Osteoblast (primary cell): ENCODE measurements around the gene AUNIP. TPM values are rescaled to one million over a fixed set of nuclear protein-coding genes. Genes with fewer than 3 reads are reported as not detected.

Experiments used
- DNase-seq: peaks from one replicate; pipeline ENCODE4 v3.0.0; 2011; ENCODE audit warnings: low spot score, mixed read lengths; ENCODE audit not compliant: insufficient read length; ENCODE audit errors: missing footprints
- H2AFZ ChIP-seq: 2 replicates; pipeline ENCODE4 v1.6.0; 2011; ENCODE audit warnings: mild to moderate bottlenecking, low read length
- H3K27ac ChIP-seq: 2 replicates; pipeline ENCODE4 v1.5.1; 2011; ENCODE audit warnings: mild to moderate bottlenecking, low read depth, low read length, moderate library complexity
- H3K27me3 ChIP-seq: 2 replicates; pipeline ENCODE4 v1.6.0; 2012; ENCODE audit warnings: mild to moderate bottlenecking, control low read depth, inconsistent platforms, low read length, moderate library complexity; ENCODE audit not compliant: insufficient read depth
- H3K36me3 ChIP-seq: 2 replicates; pipeline ENCODE4 v1.5.1; 2011; ENCODE audit warnings: mild to moderate bottlenecking, low read length, control low read depth, moderate library complexity; ENCODE audit not compliant: insufficient read depth
- H3K4me1 ChIP-seq: 2 replicates; pipeline ENCODE4 v1.5.1; 2011; ENCODE audit warnings: mild to moderate bottlenecking, low read length, control low read depth, moderate library complexity; ENCODE audit not compliant: insufficient read depth
- H3K4me2 ChIP-seq: 2 replicates; pipeline ENCODE4 v1.6.0; 2011; ENCODE audit warnings: mild to moderate bottlenecking, low read length; ENCODE audit not compliant: insufficient read depth
- H3K4me3 ChIP-seq: fragments of 200-600 bp; sonication (generic); 3 replicates; pipeline ENCODE4 v1.5.1; 2012; ENCODE audit warnings: mild to moderate bottlenecking, low read length, inconsistent platforms; ENCODE audit not compliant: insufficient read depth
- H3K79me2 ChIP-seq: 2 replicates; pipeline ENCODE4 v1.6.0; 2012; ENCODE audit warnings: mild to moderate bottlenecking, low read length, control low read depth, inconsistent platforms; ENCODE audit not compliant: insufficient read depth
- H3K9me3 ChIP-seq: 2 replicates; pipeline ENCODE4 v1.5.1; 2011; ENCODE audit warnings: low read depth, low read length, control low read depth
- H4K20me1 ChIP-seq: 2 replicates; pipeline ENCODE4 v1.6.0; 2012; ENCODE audit warnings: mild to moderate bottlenecking, low read length, control low read depth; ENCODE audit not compliant: insufficient read depth
- small RNA-seq: library from RNA; depleted of rRNA; stranded (forward); fragments of <200 nt; gene quantifications from one replicate; pipeline ENCODE3, GENCODE V24; 2012
- total RNA-seq: library from RNA; depleted of rRNA; stranded (reverse); fragments of >200 nt; gene quantifications from 2 replicates; pipeline ENCODE4 v1.2.3, GENCODE V29; 2012
- TF ChIP-seq, protein P1 (sequence below): IDR thresholded peaks from 2 replicates; pipeline ENCODE4 v1.5.1; 2011; ENCODE audit warnings: mild to moderate bottlenecking, low read depth, low read length, moderate library complexity; ENCODE audit errors: extremely low read depth

AUNIP gene
- total RNA-seq, 1 donor: 0.72 TPM

DNA sequence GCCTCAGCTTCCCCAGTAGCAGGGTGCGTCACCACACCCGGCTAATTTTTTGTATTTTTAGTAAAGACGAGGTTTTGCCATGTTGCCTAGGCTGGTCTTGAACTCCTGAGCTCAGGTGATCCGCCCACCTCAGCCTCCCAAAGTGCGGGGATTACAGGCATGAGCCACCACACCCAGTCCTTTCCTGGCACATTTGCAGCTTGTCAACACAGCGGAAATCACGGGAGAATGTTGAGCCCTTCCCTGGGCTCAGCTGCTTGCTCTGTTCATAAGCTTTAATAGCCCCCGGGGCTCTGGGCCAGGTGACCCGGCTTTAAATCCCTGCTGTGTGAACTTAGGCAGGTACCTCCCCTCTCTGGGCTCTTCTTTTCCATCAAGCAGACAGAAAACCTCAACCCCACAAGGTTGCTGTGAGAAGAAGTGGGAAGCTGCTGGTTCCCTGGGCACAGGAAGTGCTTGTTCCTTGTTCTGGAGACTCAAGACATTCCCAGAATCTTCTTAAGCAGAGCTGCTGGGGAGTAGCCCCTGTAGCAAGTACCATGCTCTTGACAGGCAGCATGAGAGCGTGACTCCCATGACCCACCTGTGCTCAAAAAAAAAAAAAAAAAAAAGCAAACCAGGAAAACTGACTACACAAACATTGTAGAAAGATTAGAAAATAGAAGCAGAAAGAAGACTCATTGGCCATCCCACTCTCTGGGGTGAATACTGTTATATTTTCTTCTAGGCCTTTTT, 73.8 kb downstream of the AUNIP start:
- H3K36me3 ChIP-seq: no peaks in the 10 kb centered on the region
- TF ChIP-seq, protein P1, sequence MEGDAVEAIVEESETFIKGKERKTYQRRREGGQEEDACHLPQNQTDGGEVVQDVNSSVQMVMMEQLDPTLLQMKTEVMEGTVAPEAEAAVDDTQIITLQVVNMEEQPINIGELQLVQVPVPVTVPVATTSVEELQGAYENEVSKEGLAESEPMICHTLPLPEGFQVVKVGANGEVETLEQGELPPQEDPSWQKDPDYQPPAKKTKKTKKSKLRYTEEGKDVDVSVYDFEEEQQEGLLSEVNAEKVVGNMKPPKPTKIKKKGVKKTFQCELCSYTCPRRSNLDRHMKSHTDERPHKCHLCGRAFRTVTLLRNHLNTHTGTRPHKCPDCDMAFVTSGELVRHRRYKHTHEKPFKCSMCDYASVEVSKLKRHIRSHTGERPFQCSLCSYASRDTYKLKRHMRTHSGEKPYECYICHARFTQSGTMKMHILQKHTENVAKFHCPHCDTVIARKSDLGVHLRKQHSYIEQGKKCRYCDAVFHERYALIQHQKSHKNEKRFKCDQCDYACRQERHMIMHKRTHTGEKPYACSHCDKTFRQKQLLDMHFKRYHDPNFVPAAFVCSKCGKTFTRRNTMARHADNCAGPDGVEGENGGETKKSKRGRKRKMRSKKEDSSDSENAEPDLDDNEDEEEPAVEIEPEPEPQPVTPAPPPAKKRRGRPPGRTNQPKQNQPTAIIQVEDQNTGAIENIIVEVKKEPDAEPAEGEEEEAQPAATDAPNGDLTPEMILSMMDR: no peak
- no peak overlapping the region for H3K4me3 ChIP-seq
- H3K27ac ChIP-seq: no peak overlapping the region
- H2AFZ ChIP-seq: no peak overlapping the region
- H3K79me2 ChIP-seq: no peaks in the 10 kb centered on the region
- H3K4me1 ChIP-seq: peaks cover 13% of the 10 kb centered on the region
- H4K20me1 ChIP-seq: no peaks in the 10 kb centered on the region
- DNase-seq: peak; percentile 36
- no peaks in the 10 kb centered on the region for H3K9me3 ChIP-seq
- no peaks in the 10 kb centered on the region for H3K27me3 ChIP-seq
- no peak overlapping the region for H3K4me2 ChIP-seq

DNA sequence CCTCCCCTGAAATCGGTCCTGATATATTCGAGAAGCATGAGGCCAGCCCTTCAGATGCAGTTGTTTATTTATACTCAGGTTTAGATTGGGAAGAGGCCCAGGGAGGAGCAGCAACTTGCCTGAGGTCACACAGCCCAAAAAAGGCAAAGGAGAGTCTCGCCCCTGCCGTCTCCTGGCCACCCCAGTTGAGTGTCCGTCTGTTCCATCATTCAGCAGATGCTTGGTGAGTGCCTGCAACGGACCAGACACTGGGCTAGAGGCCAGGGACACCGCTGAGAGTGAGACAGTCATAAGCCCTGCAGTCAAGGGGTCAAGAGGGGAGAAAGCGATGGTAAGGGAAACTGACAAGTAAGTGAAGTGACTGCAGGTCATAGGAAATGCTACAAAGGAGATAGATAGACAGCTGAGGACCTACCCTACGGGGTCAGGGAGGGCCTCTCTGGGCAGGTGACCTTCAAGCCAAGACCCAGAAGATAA, 74.6 kb downstream of the AUNIP start:
- Histone ChIP-seq H3K27me3 (no peaks in the 10 kb centered on the region), H3K9me3 (no peaks in the 10 kb centered on the region), H3K36me3 (no peaks in the 10 kb centered on the region), H3K27ac (no peak overlapping the region), H3K79me2 (no peaks in the 10 kb centered on the region), H2AFZ (no peak overlapping the region), H3K4me2 (no peak overlapping the region), H3K4me3 (no peak overlapping the region), H3K4me1 (peaks cover 13% of the 10 kb centered on the region), H4K20me1 (no peaks in the 10 kb centered on the region)
- DNase-seq: peak; percentile 52
- TF ChIP-seq, protein P1: no peak

Small RNA genes lying within 50 kb of the gene (small RNA-seq; reads per million reads assigned to genes)
- gene AL033528.1: not detected
- not detected for gene RF00019
- not detected for gene SNRPFP2

Other genes starting within 250 kb of the AUNIP start
- gene MAN1C1, start 242.7 kb downstream of the AUNIP start, total RNA-seq: 16.3 and 28.0 TPM in 2 replicates
- 33.7 and 45.1 TPM in 2 replicates for gene SELENON, start 59.3 kb downstream of the AUNIP start, total RNA-seq
- gene MTFR1L, start 39.5 kb downstream of the AUNIP start, total RNA-seq: 46.6 and 47.4 TPM in 2 replicates
- gene PAQR7, start 16.3 kb upstream of the AUNIP start, total RNA-seq: 9.8 and 11.2 TPM in 2 replicates
- 34.7 and 35.1 TPM in 2 replicates for gene STMN1, start 47.0 kb upstream of the AUNIP start, total RNA-seq
- 6.5 and 6.9 TPM in 2 replicates for gene PAFAH2, start 138.6 kb upstream of the AUNIP start, total RNA-seq
- 1.4 and 3.2 TPM in 2 replicates for gene EXTL1, start 162.3 kb upstream of the AUNIP start, total RNA-seq
- gene SLC30A2, start 186.7 kb upstream of the AUNIP start, total RNA-seq: not detected in 2 replicates
- under 0.01 and 0.36 TPM in 2 replicates for gene TRIM63, start 208.2 kb upstream of the AUNIP start, total RNA-seq